Brain pericyte (primary cell): ENCODE data around the gene ELMOD3.

Source experiments
- DNase-seq: peaks from one replicate; pipeline ENCODE4 v3.0.0-alpha.2; 2012; ENCODE audit warnings: low read depth, low spot score

ELMOD3 gene

GRCh38 chr2:85440729-85441128 is 86.2 kb downstream of the ELMOD3 start:
- DNase-seq = no peak
